A549 treated with CORT108297 at 1 μM for 4 hours (cell line): ENCODE results near the gene SMIM32. TPM values are rescaled to one million over a fixed set of nuclear protein-coding genes. Genes with fewer than 3 reads are reported as not detected.

ENCODE experiments used
- total RNA-seq: library from RNA; stranded (reverse); fragments of 200-300 nt; extraction: Qiagen RNA extraction; gene quantifications from 5 replicates; pipeline ENCODE4 v1.2.3, GENCODE V29; 2022

The SMIM32 gene
- not detected in 5 replicates for total RNA-seq

DNA sequence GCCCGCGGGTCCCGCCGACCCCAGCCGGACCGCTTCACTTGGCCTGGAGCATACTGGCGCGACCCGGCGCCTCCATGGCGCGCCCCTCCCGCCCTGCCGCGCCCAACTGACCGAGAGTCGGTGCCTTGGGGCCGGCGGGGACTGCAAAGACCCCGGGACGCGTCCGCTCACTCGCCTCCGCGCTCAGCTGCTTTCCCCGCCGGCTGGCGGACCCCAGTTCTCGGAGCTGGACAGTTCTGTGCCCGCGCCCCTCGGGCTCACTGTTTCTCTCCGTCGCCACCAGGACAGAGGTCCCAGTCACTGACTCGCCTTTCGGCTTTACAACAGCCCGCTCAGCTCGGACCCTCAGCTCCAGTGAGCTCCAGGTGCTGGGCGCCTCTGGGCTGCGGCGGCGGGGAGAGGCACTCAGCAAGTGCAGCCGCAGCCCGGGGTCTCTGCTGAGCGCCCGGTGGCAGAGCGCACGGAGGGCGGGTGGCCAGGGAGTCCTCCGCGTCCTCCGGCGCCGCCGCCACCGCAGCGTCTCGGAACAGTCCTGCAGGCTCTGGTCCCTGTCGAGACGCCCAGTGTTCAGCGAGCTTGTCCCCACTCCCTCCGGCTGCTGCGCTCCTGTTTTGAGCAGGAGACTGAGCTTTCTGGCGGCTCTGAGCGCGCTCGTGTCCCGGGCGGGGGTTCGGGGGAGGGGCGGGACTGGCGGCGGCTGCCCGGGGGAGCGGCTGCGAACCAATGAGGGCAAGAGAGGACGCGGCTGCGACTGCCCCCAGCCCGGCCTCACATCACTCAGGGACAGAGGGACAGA lies at the start of gene SMIM32:
Gene SMIM32 (minus strand): TSS at position 637 of the 796 bp plus-strand sequence. CDS start 638 bp downstream, outside the sequence.

Other genes with a start within 250 kb of the SMIM32 start
- gene LECT2, start 238.2 kb downstream of the SMIM32 start, total RNA-seq = not detected in 5 replicates
- 1,398 to 2,146 TPM (median 1,880 TPM) in 5 replicates for gene TGFBI, start 164.2 kb downstream of the SMIM32 start, total RNA-seq
- gene SMAD5, start 60.3 kb downstream of the SMIM32 start, total RNA-seq = 19.6 to 31.8 TPM (median 30.9 TPM) in 5 replicates
- not detected in 5 replicates for gene TRPC7, start 172.4 kb upstream of the SMIM32 start, total RNA-seq